B cell (primary cell): ENCODE results near the gene TNFAIP8L3. TPM values are rescaled to one million over a fixed set of nuclear protein-coding genes. Genes with fewer than 3 reads are reported as not detected.

ENCODE experiments used
- ATAC-seq: fragments of 200-7000 bp; cut with Tn5 transposase; one replicate; pipeline ENCODE4 v1.10.0; 2021; ENCODE audit warnings: low read depth, mild to moderate bottlenecking, moderate number of reproducible peaks, moderate library complexity
- CTCF ChIA-PET: fragments of 350-600 bp; sonication (Branson Sonifier 250); formaldehyde crosslinking; loops from one replicate; lab custom pipeline; 2021; ENCODE audit warnings: antibody characterized with exemption, inconsistent platforms; lab: Charles Lee
- POLR2A ChIA-PET: fragments of 350-600 bp; sonication (Branson Sonifier 250); formaldehyde crosslinking; loops from one replicate; lab custom pipeline; 2021; ENCODE audit warnings: antibody characterized with exemption; lab: Charles Lee
- DNase-seq: peaks from one replicate; pipeline ENCODE4 v3.0.0; 2013
- H2AFZ ChIP-seq: 2 replicates; pipeline ENCODE4 v1.6.1; 2012; ENCODE audit warnings: mild to moderate bottlenecking, low read depth, low read length; ENCODE audit not compliant: insufficient read depth, poor library complexity, severe bottlenecking
- H3K27ac ChIP-seq, 2 donors: 1 replicate in 1 of 2; 2 replicates in 1 of 2; pipeline ENCODE4 v1.5.1; 2012 to 2013; ENCODE audit warnings: low read length in 2 of 2, mild to moderate bottlenecking in 2 of 2, moderate library complexity in 1 of 2
- H3K27me3 ChIP-seq, 4 experiments: fragments of 200-600 bp in 1 of 4; sonication (generic) in 1 of 4; replicated peaks in 1 of 4; 1 replicate in 2 of 4; 2 replicates in 2 of 4; pipeline versions ENCODE4 v1.6.1 to v1.7.0; 2013 to 2016; ENCODE audit warnings: low read length in 3 of 4, mild to moderate bottlenecking in 2 of 4, mixed read lengths in 1 of 4, moderate library complexity in 1 of 4; ENCODE audit not compliant: insufficient read depth in 4 of 4, control insufficient read depth in 3 of 4; ENCODE audit errors: control extremely low read depth in 1 of 4
- H3K36me3 ChIP-seq, 2 experiments: replicated peaks in 1 of 2; 1 replicate in 1 of 2; 2 replicates in 1 of 2; pipeline versions ENCODE4 v1.6.1 to v1.7.1; 2013; ENCODE audit warnings: low read length in 1 of 2; ENCODE audit not compliant: insufficient read depth in 2 of 2, control insufficient read depth in 1 of 2; ENCODE audit errors: control extremely low read depth in 1 of 2, extremely low read depth in 1 of 2
- H3K4me1 ChIP-seq, 2 donors: fragments of 200-600 bp in 1 of 2; sonication (generic) in 1 of 2; 1 replicate in 1 of 2; 2 replicates in 1 of 2; pipeline versions ENCODE4 v1.5.1 to v1.6.1; 2013 to 2017; ENCODE audit warnings: low read length in 2 of 2; ENCODE audit not compliant: control insufficient read depth in 2 of 2, insufficient read depth in 2 of 2
- H3K4me2 ChIP-seq: replicated peaks from 2 replicates; pipeline ENCODE3; 2012; ENCODE audit warnings: mild to moderate bottlenecking, low read depth, low read length; ENCODE audit not compliant: poor library complexity, severe bottlenecking
- H3K4me3 ChIP-seq, 5 experiments: fragments of 200-600 bp in 1 of 5; sonication (generic) in 1 of 5; 1 replicate in 3 of 5; 2 replicates in 2 of 5; pipeline versions ENCODE4 v1.5.1 to v1.7.0; 2011 to 2016; ENCODE audit warnings: low read length in 4 of 5, mild to moderate bottlenecking in 4 of 5, low read depth in 2 of 5, control low read depth in 1 of 5, moderate library complexity in 1 of 5; ENCODE audit not compliant: insufficient read depth in 1 of 5; ENCODE audit errors: control extremely low read depth in 1 of 5, extremely low read depth in 1 of 5
- H3K79me2 ChIP-seq: fragments of 200-600 bp; sonication (generic); one replicate; pipeline ENCODE4 v1.6.0; 2016; ENCODE audit warnings: low read length; ENCODE audit not compliant: control insufficient read depth, insufficient read depth
- H3K9ac ChIP-seq: fragments of 200-600 bp; sonication (generic); 2 replicates; pipeline ENCODE4 v1.6.1; 2017; ENCODE audit warnings: mild to moderate bottlenecking, low read length, moderate library complexity
- H3K9me3 ChIP-seq, 3 donors: one replicate each; pipeline versions ENCODE4 v1.6.1 to v1.7.1; 2013; ENCODE audit warnings: low read length in 2 of 3; ENCODE audit not compliant: control insufficient read depth in 2 of 3, insufficient read depth in 1 of 3; ENCODE audit errors: control extremely low read depth in 1 of 3
- H4K20me1 ChIP-seq: 2 replicates; pipeline ENCODE4 v1.6.0; 2012; ENCODE audit warnings: mild to moderate bottlenecking, low read length; ENCODE audit not compliant: insufficient read depth, control insufficient read depth, poor library complexity, severe bottlenecking
- H3K27ac Mint-ChIP-seq: one replicate; pipeline ENCODE4 v1.8.0; 2021; ENCODE audit warnings: mixed read lengths
- H3K27me3 Mint-ChIP-seq: one replicate; pipeline ENCODE4 v1.8.0; 2021; ENCODE audit warnings: mixed read lengths
- H3K4me1 Mint-ChIP-seq: one replicate; pipeline ENCODE4 v1.8.0; 2021; ENCODE audit warnings: mixed read lengths
- H3K4me3 Mint-ChIP-seq: one replicate; pipeline ENCODE4 v1.8.0; 2021; ENCODE audit warnings: mixed read lengths
- H3K9me3 Mint-ChIP-seq: one replicate; pipeline ENCODE4 v1.8.0; 2022; ENCODE audit warnings: mixed read lengths; ENCODE audit not compliant: insufficient read depth
- EZH2 ChIP-seq: IDR thresholded peaks from 2 replicates; pipeline ENCODE4 v1.6.1; 2012; ENCODE audit warnings: borderline replicate concordance, low read depth, mild to moderate bottlenecking, moderate library complexity, low read length; ENCODE audit not compliant: insufficient read depth, poor library complexity, severe bottlenecking
- WGBS: methylation state at CpG from one replicate; pipeline ENCODE4 v1.1.5; 2013; ENCODE audit warnings: missing lambda C conversion rate; ENCODE audit not compliant: insufficient coverage; 5-methylcytosine and 5-hydroxymethylcytosine counted together
- intact Hi-C: fragments of 100-400 bp; cut with micrococcal nuclease; formaldehyde crosslinking; loops from one replicate; pipeline ENCODE4 v1.10.0; 2022
- polyA plus RNA-seq: library from polyadenylated mRNA; depleted of rRNA; stranded (reverse); fragments of >200 nt; gene quantifications from 2 replicates; pipeline ENCODE4 v1.2.3, GENCODE V29; 2012
- total RNA-seq, 2 donors: library from RNA; stranded (reverse); fragments of 120-200 nt in 1 of 2; gene quantifications; 1 replicate in 1 of 2; 2 replicates in 1 of 2; pipeline versions ENCODE4 v1.2.3 to v1.2.4, GENCODE V29; 2013 to 2022
- TF ChIP-seq, protein P1 (sequence below): fragments of 200-600 bp; IDR thresholded peaks from one replicate; pipeline ENCODE4 v1.8.0; 2022; ENCODE audit warnings: antibody characterized with exemption, mild to moderate bottlenecking

Gene TNFAIP8L3
- total and polyA plus RNA-seq, 2 donors (not counting 1 experiment from before 2014, with no cell fraction given) = not detected

- POLR2A ChIA-PET = no interaction called here
- Histone ChIP-seq H2AFZ (no peak overlapping the region), H3K9me3 (peaks cover 0 to 12% (median 0%) of the 10 kb centered on the region in 3 donors), H3K4me2 (no peak overlapping the region), H3K4me1 (no peaks in the 10 kb centered on the region), H3K4me3 (no peak overlapping the region), H3K79me2 (no peaks in the 10 kb centered on the region), H3K27me3 (no peaks in the 10 kb centered on the region), H3K27ac (no peak overlapping the region), H3K36me3 (no peaks in the 10 kb centered on the region), H4K20me1 (no peaks in the 10 kb centered on the region), H3K9ac (no peak overlapping the region)
- no peaks in the 10 kb centered on the region for H3K9me3 Mint-ChIP-seq
- H3K4me1 Mint-ChIP-seq = no peaks in the 10 kb centered on the region
- CTCF ChIA-PET = no interaction called here
- ATAC-seq (no peak), DNase-seq (no peak)
- H3K4me3 Mint-ChIP-seq = no peak overlapping the region
- intact Hi-C loops = no loop called here
- 100% methylated on average over 1 of the region's 4 CpGs for WGBS
- no peaks in the 10 kb centered on the region for H3K27me3 Mint-ChIP-seq
- TF ChIP-seq, protein P1, sequence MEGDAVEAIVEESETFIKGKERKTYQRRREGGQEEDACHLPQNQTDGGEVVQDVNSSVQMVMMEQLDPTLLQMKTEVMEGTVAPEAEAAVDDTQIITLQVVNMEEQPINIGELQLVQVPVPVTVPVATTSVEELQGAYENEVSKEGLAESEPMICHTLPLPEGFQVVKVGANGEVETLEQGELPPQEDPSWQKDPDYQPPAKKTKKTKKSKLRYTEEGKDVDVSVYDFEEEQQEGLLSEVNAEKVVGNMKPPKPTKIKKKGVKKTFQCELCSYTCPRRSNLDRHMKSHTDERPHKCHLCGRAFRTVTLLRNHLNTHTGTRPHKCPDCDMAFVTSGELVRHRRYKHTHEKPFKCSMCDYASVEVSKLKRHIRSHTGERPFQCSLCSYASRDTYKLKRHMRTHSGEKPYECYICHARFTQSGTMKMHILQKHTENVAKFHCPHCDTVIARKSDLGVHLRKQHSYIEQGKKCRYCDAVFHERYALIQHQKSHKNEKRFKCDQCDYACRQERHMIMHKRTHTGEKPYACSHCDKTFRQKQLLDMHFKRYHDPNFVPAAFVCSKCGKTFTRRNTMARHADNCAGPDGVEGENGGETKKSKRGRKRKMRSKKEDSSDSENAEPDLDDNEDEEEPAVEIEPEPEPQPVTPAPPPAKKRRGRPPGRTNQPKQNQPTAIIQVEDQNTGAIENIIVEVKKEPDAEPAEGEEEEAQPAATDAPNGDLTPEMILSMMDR = no peak
- TF ChIP-seq EZH2 = no peak
- no peak overlapping the region for H3K27ac Mint-ChIP-seq
Observed at GRCh38 chr15:51024735-51025453, 69.8 kb downstream of the TNFAIP8L3 start.

DNA sequence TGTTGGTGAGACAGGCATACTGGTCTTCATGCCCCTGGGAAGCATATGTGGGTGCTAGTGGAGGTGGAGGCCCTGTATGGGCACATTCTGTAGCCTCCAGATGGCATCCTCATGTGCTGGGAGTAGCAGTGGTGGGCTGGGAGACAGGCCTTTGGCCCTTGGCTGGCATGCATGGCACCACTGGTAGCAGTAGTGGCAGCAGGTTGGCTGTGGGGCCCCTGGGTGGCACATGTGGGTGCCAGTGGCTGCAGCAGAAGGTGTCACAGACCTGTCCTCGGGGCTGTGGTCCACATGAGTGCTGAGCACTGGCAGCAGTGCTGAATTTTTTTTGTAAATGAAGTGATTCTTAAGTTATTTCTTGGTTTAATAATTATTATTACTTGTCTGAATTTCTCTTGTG, 71.2 kb downstream of the TNFAIP8L3 start:
- H3K27ac Mint-ChIP-seq = no peak overlapping the region
- H3K4me1 Mint-ChIP-seq = no peaks in the 10 kb centered on the region
- WGBS = 100% methylated on average over 1 of the region's 1 CpG
- H3K27ac ChIP-seq = no peak overlapping the region
- intact Hi-C loops = no loop called here
- TF ChIP-seq, protein P1 = no peak
- TF ChIP-seq EZH2 = no peak
- no peaks in the 10 kb centered on the region for H4K20me1 ChIP-seq
- no peak overlapping the region for H3K9ac ChIP-seq
- H3K27me3 Mint-ChIP-seq = no peaks in the 10 kb centered on the region
- DNase-seq (no peak), ATAC-seq (no peak)
- H3K9me3 ChIP-seq = peaks cover 0 to 12% (median 4%) of the 10 kb centered on the region in 3 donors
- POLR2A ChIA-PET = no interaction called here
- no peak overlapping the region for H3K4me2 ChIP-seq
- H3K4me1 ChIP-seq = no peaks in the 10 kb centered on the region
- H3K4me3 ChIP-seq = no peak overlapping the region
- CTCF ChIA-PET = no interaction called here
- H3K4me3 Mint-ChIP-seq = no peak overlapping the region
- no peaks in the 10 kb centered on the region for H3K79me2 ChIP-seq
- H3K9me3 Mint-ChIP-seq = peaks cover 3% of the 10 kb centered on the region
- H3K27me3 ChIP-seq = no peaks in the 10 kb centered on the region
- no peaks in the 10 kb centered on the region for H3K36me3 ChIP-seq
- no peak overlapping the region for H2AFZ ChIP-seq
